ENCODE measurements around the gene OLFML2B.
A peak's percentile ranks its signal among the peaks of the same experiment; 100 is the strongest.

The OLFML2B gene

GRCh38 chr1:162030759-162031280 lies 7.2 kb upstream of the OLFML2B start:
- Histone ChIP-seq H3K79me2 (ENCODE audit: control insufficient read depth, insufficient read depth, low read length, poor library complexity) (no peaks in the 10 kb centered on the region), H2AK5ac (ENCODE audit: low read length) (no peak overlapping the region), H3K14ac (ENCODE audit: low read length) (no peak overlapping the region), H4K12ac (ENCODE audit: low read depth, low read length) (no peak overlapping the region), H3K4me3 (ENCODE audit: low read depth, low read length) (no peak overlapping the region), H2BK5ac (ENCODE audit: low read depth, low read length, poor library complexity) (no peak overlapping the region), H3K36me3 (ENCODE audit: control insufficient read depth in 1 of 2, insufficient read depth in 2 of 2, low read length in 2 of 2) (no peaks in the 10 kb centered on the region), H3K9ac (ENCODE audit: low read length) (no peak overlapping the region), H4K8ac (ENCODE audit: low read depth, low read length) (no peak overlapping the region), H3K4me1 (ENCODE audit: control insufficient read depth in 1 of 2, insufficient read depth in 2 of 2, low read length in 2 of 2) (peaks cover 3 to 4% of the 10 kb centered on the region in 2 experiments), H3K27ac (ENCODE audit: low read depth, low read length) (no peak overlapping the region), H3K79me1 (ENCODE audit: low read length) (no peaks in the 10 kb centered on the region), H3K4me2 (ENCODE audit: low read length) (no peak overlapping the region), H2AFZ (ENCODE audit: insufficient read depth, low read length, poor library complexity) (no peak overlapping the region), H3K23ac (ENCODE audit: low read length) (no peak overlapping the region), H3K18ac (ENCODE audit: low read length) (no peak overlapping the region), H2BK12ac (ENCODE audit: low read length) (no peak overlapping the region), H4K91ac (ENCODE audit: low read depth, low read length) (no peak overlapping the region), H3K4ac (ENCODE audit: low read depth, low read length) (no peak overlapping the region), H3K27me3 (ENCODE audit: insufficient read depth, low read length) (no peaks in the 10 kb centered on the region), H2BK120ac (ENCODE audit: insufficient read depth, low read length, poor library complexity) (no peak overlapping the region), H3K9me3 (ENCODE audit: insufficient read depth, low read depth, low read length) (peaks cover 1% of the 10 kb centered on the region)
- no CpG with 5 or more reads among the region's 3 CpGs for WGBS (ENCODE audit: extremely low coverage, insufficient coverage, insufficient read length)
- DNase-seq = no peak

- H2AFZ ChIP-seq (ENCODE audit: insufficient read depth, low read length, poor library complexity) = no peak overlapping the region
- H3K27ac ChIP-seq (ENCODE audit: low read depth, low read length) = no peak overlapping the region
- H3K23ac ChIP-seq (ENCODE audit: low read length) = no peak overlapping the region
- H2AK5ac ChIP-seq (ENCODE audit: low read length) = no peak overlapping the region
- H2BK5ac ChIP-seq (ENCODE audit: low read depth, low read length, poor library complexity) = no peak overlapping the region
- H2BK120ac ChIP-seq (ENCODE audit: insufficient read depth, low read length, poor library complexity) = no peak overlapping the region
- no peaks in the 10 kb centered on the region for H3K79me1 ChIP-seq (ENCODE audit: low read length)
- no peak overlapping the region for H2BK12ac ChIP-seq (ENCODE audit: low read length)
- WGBS (ENCODE audit: extremely low coverage, insufficient coverage, insufficient read length) = no CpG with 5 or more reads among the region's 4 CpGs
- no peaks in the 10 kb centered on the region for H3K36me3 ChIP-seq (ENCODE audit: control insufficient read depth in 1 of 2, insufficient read depth in 2 of 2, low read length in 2 of 2)
- H3K79me2 ChIP-seq (ENCODE audit: control insufficient read depth, insufficient read depth, low read length, poor library complexity) = no peaks in the 10 kb centered on the region
- no peak overlapping the region for H4K12ac ChIP-seq (ENCODE audit: low read depth, low read length)
- H4K91ac ChIP-seq (ENCODE audit: low read depth, low read length) = no peak overlapping the region
- no peaks in the 10 kb centered on the region for H3K9me3 ChIP-seq (ENCODE audit: insufficient read depth, low read depth, low read length)
- DNase-seq = no peak
- H3K4me3 ChIP-seq (ENCODE audit: low read depth, low read length) = no peak overlapping the region
- no peak overlapping the region for H3K4ac ChIP-seq (ENCODE audit: low read depth, low read length)
- H3K14ac ChIP-seq (ENCODE audit: low read length) = no peak overlapping the region
- H3K9ac ChIP-seq (ENCODE audit: low read length) = no peak overlapping the region
- peaks cover 5% of the 10 kb centered on the region for H3K27me3 ChIP-seq (ENCODE audit: insufficient read depth, low read length)
- no peak overlapping the region for H3K18ac ChIP-seq (ENCODE audit: low read length)
- peaks cover 0 to 2% of the 10 kb centered on the region in 2 experiments for H3K4me1 ChIP-seq (ENCODE audit: control insufficient read depth in 1 of 2, insufficient read depth in 2 of 2, low read length in 2 of 2)
- H3K4me2 ChIP-seq (ENCODE audit: low read length) = no peak overlapping the region
- no peak overlapping the region for H4K8ac ChIP-seq (ENCODE audit: low read depth, low read length)
These were observed 5.5 kb upstream of the OLFML2B start for GRCh38 chr1:162029157-162029556.

GRCh38 chr1:162028726-162029125 lies 5.1 kb upstream of the OLFML2B start:
- H3K14ac ChIP-seq (ENCODE audit: low read length) = no peak overlapping the region
- no peak overlapping the region for H2BK120ac ChIP-seq (ENCODE audit: insufficient read depth, low read length, poor library complexity)
- H3K4me1 ChIP-seq (ENCODE audit: control insufficient read depth in 1 of 2, insufficient read depth in 2 of 2, low read length in 2 of 2) = peaks cover 0 to 5% of the 10 kb centered on the region in 2 experiments
- peak; percentile 4 to 47 for DNase-seq
- no peak overlapping the region for H4K8ac ChIP-seq (ENCODE audit: low read depth, low read length)
- H2BK12ac ChIP-seq (ENCODE audit: low read length) = no peak overlapping the region
- H4K91ac ChIP-seq (ENCODE audit: low read depth, low read length) = no peak overlapping the region
- no peak overlapping the region for H3K4ac ChIP-seq (ENCODE audit: low read depth, low read length)
- H3K9me3 ChIP-seq (ENCODE audit: insufficient read depth, low read depth, low read length) = no peaks in the 10 kb centered on the region
- H3K4me2 ChIP-seq (ENCODE audit: low read length) = no peak overlapping the region
- H3K79me2 ChIP-seq (ENCODE audit: control insufficient read depth, insufficient read depth, low read length, poor library complexity) = no peaks in the 10 kb centered on the region
- no CpG with 5 or more reads among the region's 6 CpGs for WGBS (ENCODE audit: extremely low coverage, insufficient coverage, insufficient read length)
- no peaks in the 10 kb centered on the region for H3K79me1 ChIP-seq (ENCODE audit: low read length)
- no peak overlapping the region for H3K23ac ChIP-seq (ENCODE audit: low read length)
- no peak overlapping the region for H4K12ac ChIP-seq (ENCODE audit: low read depth, low read length)
- no peaks in the 10 kb centered on the region for H3K36me3 ChIP-seq (ENCODE audit: control insufficient read depth in 1 of 2, insufficient read depth in 2 of 2, low read length in 2 of 2)
- no peak overlapping the region for H3K27ac ChIP-seq (ENCODE audit: low read depth, low read length)
- no peak overlapping the region for H3K18ac ChIP-seq (ENCODE audit: low read length)
- H2AK5ac ChIP-seq (ENCODE audit: low read length) = no peak overlapping the region
- peaks cover 8% of the 10 kb centered on the region for H3K27me3 ChIP-seq (ENCODE audit: insufficient read depth, low read length)
- H2AFZ ChIP-seq (ENCODE audit: insufficient read depth, low read length, poor library complexity) = no peak overlapping the region
- no peak overlapping the region for H3K4me3 ChIP-seq (ENCODE audit: low read depth, low read length)
- no peak overlapping the region for H2BK5ac ChIP-seq (ENCODE audit: low read depth, low read length, poor library complexity)
- no peak overlapping the region for H3K9ac ChIP-seq (ENCODE audit: low read length)

- Histone ChIP-seq H3K9me3 (ENCODE audit: insufficient read depth, low read depth, low read length) (no peaks in the 10 kb centered on the region), H2BK5ac (ENCODE audit: low read depth, low read length, poor library complexity) (no peak overlapping the region), H4K8ac (ENCODE audit: low read depth, low read length) (no peak overlapping the region), H3K79me1 (ENCODE audit: low read length) (no peaks in the 10 kb centered on the region), H3K9ac (ENCODE audit: low read length) (no peak overlapping the region), H3K4me3 (ENCODE audit: low read depth, low read length) (no peak overlapping the region), H3K27ac (ENCODE audit: low read depth, low read length) (no peak overlapping the region), H4K12ac (ENCODE audit: low read depth, low read length) (no peak overlapping the region), H3K4ac (ENCODE audit: low read depth, low read length) (no peak overlapping the region), H3K27me3 (ENCODE audit: insufficient read depth, low read length) (peaks cover 17% of the 10 kb centered on the region), H3K4me2 (ENCODE audit: low read length) (no peak overlapping the region), H3K36me3 (ENCODE audit: control insufficient read depth in 1 of 2, insufficient read depth in 2 of 2, low read length in 2 of 2) (no peaks in the 10 kb centered on the region), H3K18ac (ENCODE audit: low read length) (no peak overlapping the region), H3K79me2 (ENCODE audit: control insufficient read depth, insufficient read depth, low read length, poor library complexity) (no peaks in the 10 kb centered on the region), H2AK5ac (ENCODE audit: low read length) (no peak overlapping the region), H2BK120ac (ENCODE audit: insufficient read depth, low read length, poor library complexity) (no peak overlapping the region), H3K4me1 (ENCODE audit: control insufficient read depth in 1 of 2, insufficient read depth in 2 of 2, low read length in 2 of 2) (peaks cover 0 to 5% of the 10 kb centered on the region in 2 experiments), H2BK12ac (ENCODE audit: low read length) (no peak overlapping the region), H4K91ac (ENCODE audit: low read depth, low read length) (no peak overlapping the region), H2AFZ (ENCODE audit: insufficient read depth, low read length, poor library complexity) (no peak overlapping the region), H3K23ac (ENCODE audit: low read length) (no peak overlapping the region), H3K14ac (ENCODE audit: low read length) (no peak overlapping the region)
- DNase-seq = peak in 1 of 2 donors; percentile 18
- WGBS (ENCODE audit: extremely low coverage, insufficient coverage, insufficient read length) = 100% methylated on average over 1 of the region's 2 CpGs
These were observed 3.2 kb upstream of the OLFML2B start for GRCh38 chr1:162026881-162027280.
